Lower lobe of right lung (tissue), 2 donors: ENCODE results near the gene CPNE1. TPM values are rescaled to one million over a fixed set of nuclear protein-coding genes. Genes with fewer than 3 reads are reported as not detected.

Source experiments
- ATAC-seq, 2 donors: fragments of 200-7000 bp; cut with Tn5 transposase; one replicate each; pipeline ENCODE4 v1.9.1; 2020 to 2022; ENCODE audit warnings: mild to moderate bottlenecking in 2 of 2, moderate library complexity in 2 of 2
- DNase-seq: peaks from one replicate; pipeline ENCODE4 v3.0.0-alpha.2; 2020
- H3K27ac ChIP-seq: fragments of 200-600 bp; one replicate; pipeline ENCODE4 v1.8.0; 2022
- H3K27me3 ChIP-seq: fragments of 200-600 bp; one replicate; pipeline ENCODE4 v1.8.0; 2022; ENCODE audit warnings: low read depth
- H3K36me3 ChIP-seq: fragments of 200-600 bp; one replicate; pipeline ENCODE4 v1.8.0; 2022; ENCODE audit warnings: mild to moderate bottlenecking
- H3K4me1 ChIP-seq: fragments of 200-600 bp; one replicate; pipeline ENCODE4 v1.8.0; 2022
- H3K4me3 ChIP-seq: fragments of 200-600 bp; one replicate; pipeline ENCODE4 v1.8.0; 2022; ENCODE audit warnings: mild to moderate bottlenecking
- H3K9me3 ChIP-seq: fragments of 200-600 bp; one replicate; pipeline ENCODE4 v1.8.0; 2022
- intact Hi-C: fragments of 100-400 bp; cut with DNase I; formaldehyde crosslinking; loops from one replicate; pipeline ENCODE4 v1.11.0; 2022
- total RNA-seq: library from RNA; stranded (reverse); fragmentation: NEBNext Ultra II Directional; extraction: Animal tissue kit (Norgen Biotek cat#: 25700); gene quantifications from one replicate; pipeline ENCODE4 v1.2.1, GENCODE V29; 2021
- TF ChIP-seq, protein P1 (sequence below): fragments of 200-600 bp; IDR thresholded peaks from one replicate; pipeline ENCODE4 v1.8.0; 2022; ENCODE audit warnings: antibody characterized with exemption, mild to moderate bottlenecking
- donor health status: DM: no; HTN: yes; CAD: no; lungs with severe emphysema.

The CPNE1 gene
- total RNA-seq, 1 donor from 2014 or later = 154 TPM

- TF ChIP-seq, protein P1, sequence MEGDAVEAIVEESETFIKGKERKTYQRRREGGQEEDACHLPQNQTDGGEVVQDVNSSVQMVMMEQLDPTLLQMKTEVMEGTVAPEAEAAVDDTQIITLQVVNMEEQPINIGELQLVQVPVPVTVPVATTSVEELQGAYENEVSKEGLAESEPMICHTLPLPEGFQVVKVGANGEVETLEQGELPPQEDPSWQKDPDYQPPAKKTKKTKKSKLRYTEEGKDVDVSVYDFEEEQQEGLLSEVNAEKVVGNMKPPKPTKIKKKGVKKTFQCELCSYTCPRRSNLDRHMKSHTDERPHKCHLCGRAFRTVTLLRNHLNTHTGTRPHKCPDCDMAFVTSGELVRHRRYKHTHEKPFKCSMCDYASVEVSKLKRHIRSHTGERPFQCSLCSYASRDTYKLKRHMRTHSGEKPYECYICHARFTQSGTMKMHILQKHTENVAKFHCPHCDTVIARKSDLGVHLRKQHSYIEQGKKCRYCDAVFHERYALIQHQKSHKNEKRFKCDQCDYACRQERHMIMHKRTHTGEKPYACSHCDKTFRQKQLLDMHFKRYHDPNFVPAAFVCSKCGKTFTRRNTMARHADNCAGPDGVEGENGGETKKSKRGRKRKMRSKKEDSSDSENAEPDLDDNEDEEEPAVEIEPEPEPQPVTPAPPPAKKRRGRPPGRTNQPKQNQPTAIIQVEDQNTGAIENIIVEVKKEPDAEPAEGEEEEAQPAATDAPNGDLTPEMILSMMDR = no peak
- Histone ChIP-seq H3K36me3 (no peaks in the 10 kb centered on the region), H3K4me3 (no peak overlapping the region), H3K27ac (no peak overlapping the region), H3K9me3 (no peaks in the 10 kb centered on the region), H3K4me1 (peaks cover 19% of the 10 kb centered on the region), H3K27me3 (no peaks in the 10 kb centered on the region)
- DNase-seq = no peak
- intact Hi-C loops = no loop called here
- ATAC-seq = no peak
Measured at GRCh38 chr20:35638751-35639150, 25.9 kb downstream of the CPNE1 start.

GRCh38 chr20:35637276-35637675 is 27.4 kb downstream of the CPNE1 start:
- Histone ChIP-seq H3K4me1 (peaks cover 19% of the 10 kb centered on the region), H3K27me3 (no peaks in the 10 kb centered on the region), H3K9me3 (no peaks in the 10 kb centered on the region), H3K27ac (no peak overlapping the region), H3K4me3 (no peak overlapping the region), H3K36me3 (no peaks in the 10 kb centered on the region)
- TF ChIP-seq, protein P1 = no peak
- intact Hi-C loops = no loop called here
- DNase-seq = no peak
- ATAC-seq = no peak

DNA sequence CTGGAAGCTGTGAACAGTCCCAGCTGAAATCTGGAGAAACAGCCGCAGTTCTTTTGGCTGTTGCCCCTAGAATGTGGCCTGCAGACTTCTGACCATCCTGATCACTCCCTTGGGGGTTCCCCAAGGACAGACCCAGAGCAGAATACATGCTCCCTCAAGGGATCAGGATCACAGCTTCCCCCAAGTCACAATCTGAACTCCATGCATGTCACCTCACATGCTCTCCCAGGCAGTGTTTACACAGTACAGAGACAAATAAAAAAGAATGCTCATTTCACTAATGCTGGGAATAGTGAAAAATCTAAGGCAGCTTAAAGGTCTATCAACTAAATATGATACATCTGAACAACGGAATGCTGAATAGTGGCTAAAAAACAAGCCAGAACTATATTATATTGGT is 28.6 kb downstream of the CPNE1 start:
- H3K27me3 ChIP-seq = no peaks in the 10 kb centered on the region
- H3K4me3 ChIP-seq = no peak overlapping the region
- TF ChIP-seq, protein P1 = no peak
- no peak overlapping the region for H3K27ac ChIP-seq
- intact Hi-C loops = no loop called here
- peaks cover 10% of the 10 kb centered on the region for H3K36me3 ChIP-seq
- ATAC-seq = no peak
- no peak for DNase-seq
- H3K9me3 ChIP-seq = no peaks in the 10 kb centered on the region
- peaks cover 16% of the 10 kb centered on the region for H3K4me1 ChIP-seq

GRCh38 chr20:35635652-35636051 is 29.0 kb downstream of the CPNE1 start:
- TF ChIP-seq, protein P1 = no peak
- DNase-seq (no peak), ATAC-seq (no peak)
- H3K4me1 ChIP-seq = peaks cover 16% of the 10 kb centered on the region
- peaks cover 14% of the 10 kb centered on the region for H3K36me3 ChIP-seq
- no peaks in the 10 kb centered on the region for H3K9me3 ChIP-seq
- no peak overlapping the region for H3K4me3 ChIP-seq
- H3K27me3 ChIP-seq = no peaks in the 10 kb centered on the region
- no peak overlapping the region for H3K27ac ChIP-seq
- intact Hi-C loops = no loop called here

DNA sequence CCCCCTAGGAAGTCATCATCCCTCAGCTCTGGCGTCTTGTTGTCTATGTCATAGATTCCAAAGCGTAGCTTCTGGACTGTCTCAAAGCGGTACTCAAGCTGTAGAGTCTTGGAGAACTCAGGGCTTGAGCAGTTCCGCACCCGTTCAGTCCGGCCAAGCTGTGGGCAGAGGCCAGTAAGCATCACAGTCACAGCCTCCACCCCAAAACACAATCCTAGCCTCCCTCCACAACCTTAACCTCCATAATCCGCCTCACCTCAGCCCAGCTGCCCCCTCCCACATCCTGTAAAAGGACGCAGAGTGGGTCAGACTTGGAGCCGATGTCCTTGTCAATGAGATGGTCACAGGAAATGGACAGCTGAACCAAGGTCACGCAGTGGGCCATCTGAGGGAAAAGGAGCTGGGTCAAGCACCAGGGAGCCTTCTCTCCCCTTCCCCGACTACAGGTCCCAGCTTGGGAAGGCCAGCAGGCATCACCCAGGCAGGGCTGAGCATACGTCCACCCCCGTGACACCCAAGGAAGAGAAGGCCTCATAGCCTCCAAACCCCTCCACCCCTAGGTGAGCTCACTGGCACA is 32.1 kb downstream of the CPNE1 start:
- DNase-seq (no peak), ATAC-seq (no peak)
- Histone ChIP-seq H3K4me1 (peaks cover 21% of the 10 kb centered on the region), H3K4me3 (no peak overlapping the region), H3K27ac (no peak overlapping the region), H3K9me3 (no peaks in the 10 kb centered on the region), H3K27me3 (no peaks in the 10 kb centered on the region), H3K36me3 (peaks cover 44% of the 10 kb centered on the region)
- TF ChIP-seq, protein P1 = no peak
- intact Hi-C loops = no loop called here

DNA sequence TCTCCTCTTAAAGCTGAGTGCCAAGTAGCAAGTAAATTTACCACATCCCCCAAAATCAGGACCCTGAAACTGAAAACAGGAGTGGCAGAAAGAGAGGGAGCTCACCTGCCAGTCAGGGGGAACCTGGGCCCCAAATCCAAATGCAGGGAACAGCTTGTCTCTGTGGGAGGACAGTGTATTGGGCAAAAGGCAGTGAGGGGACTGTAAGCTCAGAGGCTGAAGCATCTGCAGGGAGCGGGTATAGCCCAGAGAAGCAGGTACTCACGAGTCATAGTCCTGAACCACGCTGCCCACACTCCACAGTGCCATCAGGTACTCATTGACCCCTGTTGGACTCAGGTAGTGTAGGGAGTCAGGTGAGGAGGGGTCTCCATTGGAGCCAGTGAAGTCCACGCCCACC is 34.1 kb downstream of the CPNE1 start:
- H3K4me3 ChIP-seq = no peak overlapping the region
- no peak for ATAC-seq
- DNase-seq = no peak
- intact Hi-C loops = no loop called here
- no peaks in the 10 kb centered on the region for H3K9me3 ChIP-seq
- peaks cover 13% of the 10 kb centered on the region for H3K4me1 ChIP-seq
- no peaks in the 10 kb centered on the region for H3K27me3 ChIP-seq
- peaks cover 64% of the 10 kb centered on the region for H3K36me3 ChIP-seq
- no peak overlapping the region for H3K27ac ChIP-seq
- TF ChIP-seq, protein P1 = no peak
